Activated T-helper 17 cell treated with anti-CD3 and anti-CD28 coated beads, Interleukin-2, amount 50 U/mL, for 72 hours (primary cell): ENCODE measurements around the gene TRIM46. TPM values are rescaled to one million over a fixed set of nuclear protein-coding genes. Genes with fewer than 3 reads are reported as not detected.
"Not testable (repeated sequence)": the region's sequence is repeated elsewhere in the genome, so short reads cannot be mapped to it uniquely, and the experiment has no call there.

ENCODE experiments used
- ATAC-seq: fragments of 150-1000 bp; cut with Tn5 transposase; replicated peaks from 2 replicates; pipeline ENCODE4 v1.10.0; 2021; ENCODE audit warnings: mild to moderate bottlenecking, moderate library complexity
- H3K27ac Mint-ChIP-seq: one replicate; pipeline ENCODE4 v1.8.0; 2022; ENCODE audit warnings: mixed read lengths
- H3K27me3 Mint-ChIP-seq: one replicate; pipeline ENCODE4 v1.8.0; 2022; ENCODE audit warnings: mixed read lengths
- H3K36me3 Mint-ChIP-seq: one replicate; pipeline ENCODE4 v1.8.0; 2022; ENCODE audit warnings: low read depth, mild to moderate bottlenecking, mixed read lengths
- H3K4me1 Mint-ChIP-seq: one replicate; pipeline ENCODE4 v1.8.0; 2022; ENCODE audit warnings: mixed read lengths
- H3K4me3 Mint-ChIP-seq: one replicate; pipeline ENCODE4 v1.8.0; 2022; ENCODE audit warnings: mild to moderate bottlenecking, mixed read lengths
- H3K9me3 Mint-ChIP-seq: one replicate; pipeline ENCODE4 v1.8.0; 2022; ENCODE audit warnings: mixed read lengths
- total RNA-seq, 2 donors: library from RNA; stranded (reverse); gene quantifications; one replicate each; pipeline ENCODE4 v1.2.3, GENCODE V29; 2022

Gene TRIM46
- total RNA-seq, 2 donors from 2014 or later: 10.6 to 16.6 TPM

DNA sequence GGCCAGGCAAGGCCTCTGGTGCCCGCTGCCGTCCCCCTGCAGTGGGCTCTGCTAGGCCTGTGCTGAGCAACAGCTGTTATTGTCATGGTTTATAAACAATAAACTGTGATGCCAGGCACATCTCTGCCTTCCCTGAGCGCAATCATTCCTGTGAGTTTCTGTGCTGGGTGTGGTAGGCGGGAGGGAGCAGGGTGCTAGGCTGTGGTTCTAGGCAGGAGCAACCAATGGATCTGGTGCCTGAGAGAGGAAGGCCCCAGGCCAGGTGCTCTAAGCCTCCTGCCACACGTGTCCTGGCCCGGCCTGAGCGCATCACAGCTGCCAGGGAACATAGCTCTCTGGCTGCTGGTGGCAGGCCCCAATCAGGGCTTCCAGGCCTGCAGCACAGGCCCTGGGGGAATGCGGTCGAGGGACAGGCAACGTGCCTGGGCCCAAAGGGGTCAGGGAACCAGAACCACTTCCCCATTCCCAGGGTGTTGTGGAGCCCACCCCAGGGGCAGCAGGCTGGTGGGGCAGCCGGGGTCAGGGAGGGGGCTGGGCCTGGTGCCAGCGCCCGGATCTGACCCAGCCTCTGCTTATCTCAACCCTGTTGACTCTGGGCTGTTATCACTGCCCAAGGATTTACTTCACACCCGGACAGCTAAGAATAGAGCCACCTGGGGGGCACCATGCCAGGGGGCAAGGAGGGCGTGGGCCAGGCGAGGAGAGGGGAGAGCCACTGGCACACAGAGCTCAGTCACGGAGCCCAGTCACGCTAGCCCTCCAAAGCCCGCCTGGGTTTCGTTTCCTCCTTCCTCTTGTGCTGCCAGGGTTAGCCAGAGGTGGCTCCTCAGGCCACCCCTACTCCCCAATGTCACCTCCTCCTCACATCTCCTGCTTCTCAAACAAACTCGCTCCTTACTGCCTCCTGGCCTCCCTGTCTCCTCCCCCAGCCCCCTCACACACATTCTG is 11.5 kb downstream of the TRIM46 start:
- no peak for ATAC-seq
- peak overlapping the region; percentile 79 for H3K27ac Mint-ChIP-seq
- peaks cover 16% of the 10 kb centered on the region for H3K4me1 Mint-ChIP-seq
- peaks cover 15% of the 10 kb centered on the region for H3K36me3 Mint-ChIP-seq
- no peak overlapping the region for H3K4me3 Mint-ChIP-seq
- H3K9me3 Mint-ChIP-seq: no peaks in the 10 kb centered on the region
- H3K27me3 Mint-ChIP-seq: no peaks in the 10 kb centered on the region

DNA sequence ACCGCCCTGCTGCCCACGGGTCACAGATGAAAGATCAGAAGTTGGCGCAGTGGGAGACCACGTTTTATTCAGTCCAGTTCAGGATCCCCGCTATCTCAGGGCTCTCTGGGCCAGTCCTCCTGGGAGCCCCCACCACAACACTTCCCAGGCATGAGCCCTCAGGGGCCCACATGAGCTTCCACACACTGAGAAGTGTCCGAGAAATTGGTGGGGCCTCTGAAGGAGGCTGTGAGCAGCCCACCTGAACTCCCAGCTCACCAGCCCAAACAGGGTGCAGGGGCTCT is 12.1 kb downstream of the TRIM46 start:
- peak overlapping the region; percentile 79 for H3K27ac Mint-ChIP-seq
- H3K9me3 Mint-ChIP-seq: no peaks in the 10 kb centered on the region
- no peak for ATAC-seq
- peaks cover 14% of the 10 kb centered on the region for H3K36me3 Mint-ChIP-seq
- peaks cover 16% of the 10 kb centered on the region for H3K4me1 Mint-ChIP-seq
- no peaks in the 10 kb centered on the region for H3K27me3 Mint-ChIP-seq
- no peak overlapping the region for H3K4me3 Mint-ChIP-seq

DNA sequence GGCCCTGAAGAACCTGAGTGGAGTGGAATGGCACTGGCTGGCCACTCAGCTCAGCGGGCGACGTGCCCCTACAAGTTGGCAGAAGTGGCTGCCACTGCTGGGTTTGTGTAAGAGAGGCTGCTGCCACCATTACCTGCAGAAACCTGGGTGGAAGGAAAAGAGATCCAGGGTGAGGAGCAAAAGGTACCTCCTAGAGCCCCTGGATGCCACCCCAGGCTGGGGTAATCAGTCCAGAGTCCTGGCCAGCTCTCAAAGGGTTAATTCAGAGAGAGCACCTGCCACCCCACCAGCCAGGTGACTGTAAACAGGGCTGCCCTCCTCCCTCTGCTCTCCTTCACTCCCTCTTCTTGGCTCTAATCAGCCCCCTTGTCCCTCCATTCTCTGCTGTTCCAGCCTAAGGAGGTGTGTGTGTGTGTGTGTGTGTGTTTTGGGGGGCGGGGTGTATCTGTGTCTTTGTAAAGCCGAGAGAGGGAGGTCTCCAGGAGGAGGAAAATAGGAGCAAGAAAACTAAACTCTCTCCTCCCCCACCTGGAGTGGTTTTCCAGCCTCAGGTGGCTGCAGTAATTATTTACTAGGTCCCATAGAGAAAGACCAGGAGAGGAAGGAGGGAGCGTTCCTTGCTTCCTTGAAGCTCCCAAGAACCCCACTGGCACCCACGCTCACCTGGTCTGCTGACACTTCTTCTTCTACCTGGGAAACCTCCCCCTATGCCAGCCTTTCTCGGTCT is 12.6 kb downstream of the TRIM46 start:
- Mint-ChIP-seq H3K27me3 (no peaks in the 10 kb centered on the region), H3K36me3 (peaks cover 14% of the 10 kb centered on the region)

DNA sequence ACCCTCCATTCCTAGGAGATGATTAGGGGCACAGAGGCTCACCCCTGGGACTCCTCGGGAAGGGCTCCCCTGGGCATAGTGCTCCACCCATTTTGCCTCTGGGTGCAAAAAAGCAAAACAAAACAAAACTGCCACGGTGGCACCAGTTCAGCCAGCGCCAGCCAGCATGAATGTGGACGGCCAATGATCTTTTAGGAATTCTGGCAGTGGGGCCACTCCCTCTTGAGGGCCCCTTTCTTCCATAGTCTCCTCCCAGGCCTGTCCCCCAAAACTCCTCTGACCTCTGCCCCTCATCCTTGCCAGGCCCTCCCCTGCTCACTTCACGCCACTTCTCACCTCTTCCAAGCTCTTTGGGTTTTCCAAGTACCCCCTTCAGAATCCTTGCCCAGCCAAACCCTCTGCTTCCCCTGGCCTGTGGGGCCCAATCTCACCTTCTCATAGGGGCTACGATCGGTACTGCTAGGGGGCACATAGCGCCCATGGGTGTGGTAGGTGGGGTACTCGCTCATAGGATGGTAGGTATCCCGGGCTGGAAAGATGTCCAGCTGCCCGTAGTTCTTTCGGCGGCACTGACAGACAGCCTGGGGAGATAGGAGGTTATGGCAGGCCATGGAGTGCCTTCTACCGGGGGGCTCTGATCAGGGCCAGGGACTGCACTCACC is 13.3 kb downstream of the TRIM46 start:
- Mint-ChIP-seq H3K36me3 (peaks cover 14% of the 10 kb centered on the region), H3K27me3 (no peaks in the 10 kb centered on the region), H3K27ac (peak overlapping the region; percentile 16), H3K4me1 (peaks cover 17% of the 10 kb centered on the region), H3K9me3 (no peaks in the 10 kb centered on the region), H3K4me3 (no peak overlapping the region)
- ATAC-seq: no peak

More for the DNA sequence above, 12.6 kb downstream of the TRIM46 start:
- peak; percentile 17 for ATAC-seq
- Mint-ChIP-seq H3K4me1 (peaks cover 16% of the 10 kb centered on the region), H3K9me3 (no peaks in the 10 kb centered on the region), H3K27ac (no peak overlapping the region), H3K4me3 (no peak overlapping the region)

DNA sequence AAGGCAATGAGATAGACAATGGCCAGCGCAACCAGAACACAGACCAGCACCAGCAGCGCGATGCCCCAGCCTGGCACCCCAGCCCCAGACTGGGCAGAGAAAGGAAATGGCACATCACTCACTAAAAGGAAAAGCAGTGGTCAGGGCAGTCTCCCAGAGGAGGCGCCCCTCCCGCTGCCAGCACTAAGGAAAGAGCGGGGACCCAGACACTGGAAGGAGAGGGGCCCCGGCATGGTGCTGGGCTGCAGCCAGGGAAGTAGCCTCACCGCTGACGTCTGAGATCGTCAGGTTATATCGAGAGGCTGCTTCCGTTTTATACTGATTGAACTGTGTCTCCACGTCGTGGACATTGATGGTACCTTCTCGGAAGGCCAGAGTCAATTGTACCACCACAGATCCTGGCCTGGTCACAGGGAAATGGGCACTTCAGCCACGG is 13.8 kb downstream of the TRIM46 start:
- Mint-ChIP-seq H3K36me3 (peaks cover 12% of the 10 kb centered on the region), H3K27me3 (no peaks in the 10 kb centered on the region), H3K27ac (peak overlapping the region; percentile 16), H3K4me1 (peaks cover 23% of the 10 kb centered on the region), H3K9me3 (no peaks in the 10 kb centered on the region), H3K4me3 (no peak overlapping the region)
- no peak for ATAC-seq

DNA sequence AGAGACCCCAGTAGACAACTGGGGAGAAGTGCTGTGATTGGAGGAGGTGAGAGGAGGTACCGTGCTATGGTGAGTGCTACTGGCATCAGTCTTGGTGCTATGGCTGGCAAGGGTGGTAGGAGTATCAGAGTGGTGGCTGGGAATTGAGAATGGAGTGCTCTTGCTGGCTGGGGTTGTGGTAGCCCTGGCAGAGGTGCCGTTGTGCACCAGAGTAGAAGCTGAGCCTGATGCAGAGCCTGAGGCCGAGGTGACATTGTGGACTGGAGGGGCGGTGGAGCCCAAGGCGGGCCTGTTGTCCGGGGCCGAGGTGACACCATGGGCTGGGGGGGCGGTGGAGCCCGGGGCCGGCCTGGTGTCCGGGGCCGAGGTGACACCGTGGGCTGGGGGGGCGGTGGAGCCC is 14.6 kb downstream of the TRIM46 start:
- ATAC-seq: no peak
- Mint-ChIP-seq H3K27me3 (no peaks in the 10 kb centered on the region), H3K36me3 (peaks cover 5% of the 10 kb centered on the region), H3K4me1 (peaks cover 25% of the 10 kb centered on the region), H3K9me3 (no peaks in the 10 kb centered on the region), H3K4me3 (peak overlapping the region; percentile 22), H3K27ac (peak overlapping the region; percentile 88)

DNA sequence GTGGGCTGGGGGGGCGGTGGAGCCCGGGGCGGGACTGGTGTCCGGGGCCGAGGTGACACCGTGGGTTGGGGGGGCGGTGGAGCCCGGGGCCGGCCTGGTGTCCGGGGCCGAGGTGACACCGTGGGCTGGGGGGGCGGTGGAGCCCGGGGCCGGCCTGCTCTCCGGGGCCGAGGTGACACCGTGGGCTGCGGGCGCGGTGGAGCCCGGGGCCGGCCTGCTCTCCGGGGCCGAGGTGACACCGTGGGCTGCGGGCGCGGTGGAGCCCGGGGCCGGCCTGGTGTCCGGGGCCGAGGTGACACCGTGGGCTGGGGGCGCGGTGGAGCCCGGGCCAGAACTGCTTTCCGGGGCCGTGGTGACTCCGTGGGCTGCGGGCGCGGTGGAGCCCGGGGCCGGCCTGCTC is 16.3 kb downstream of the TRIM46 start:
- not testable (repeated sequence) for H3K4me3 Mint-ChIP-seq, H3K27me3 Mint-ChIP-seq, H3K27ac Mint-ChIP-seq, ATAC-seq, H3K9me3 Mint-ChIP-seq
- H3K4me1 Mint-ChIP-seq: peaks cover 27% of the 10 kb centered on the region
- H3K36me3 Mint-ChIP-seq: peaks cover 16% of the 10 kb centered on the region

DNA sequence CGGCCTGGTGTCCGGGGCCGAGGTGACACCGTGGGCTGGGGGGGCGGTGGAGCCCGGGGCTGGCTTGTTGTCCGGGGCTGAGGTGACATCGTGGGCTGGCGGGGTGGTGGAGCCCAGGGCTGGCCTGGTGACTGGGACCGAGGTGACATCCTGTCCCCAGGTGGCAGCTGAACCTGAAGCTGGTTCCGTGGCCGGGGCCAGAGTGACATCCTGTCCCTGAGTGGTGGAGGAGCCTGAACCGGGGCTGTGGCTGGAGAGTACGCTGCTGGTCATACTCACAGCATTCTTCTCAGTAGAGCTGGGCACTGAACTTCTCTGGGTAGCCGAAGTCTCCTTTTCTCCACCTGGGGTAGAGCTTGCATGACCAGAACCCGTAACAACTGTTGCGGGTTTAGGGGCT is 18.3 kb downstream of the TRIM46 start:
- Mint-ChIP-seq H3K36me3 (peaks cover 26% of the 10 kb centered on the region), H3K27me3 (no peaks in the 10 kb centered on the region), H3K9me3 (no peaks in the 10 kb centered on the region), H3K4me1 (peaks cover 26% of the 10 kb centered on the region), H3K4me3 (peak overlapping the region; percentile 98), H3K27ac (peak overlapping the region; percentile 99)
- no peak for ATAC-seq

DNA sequence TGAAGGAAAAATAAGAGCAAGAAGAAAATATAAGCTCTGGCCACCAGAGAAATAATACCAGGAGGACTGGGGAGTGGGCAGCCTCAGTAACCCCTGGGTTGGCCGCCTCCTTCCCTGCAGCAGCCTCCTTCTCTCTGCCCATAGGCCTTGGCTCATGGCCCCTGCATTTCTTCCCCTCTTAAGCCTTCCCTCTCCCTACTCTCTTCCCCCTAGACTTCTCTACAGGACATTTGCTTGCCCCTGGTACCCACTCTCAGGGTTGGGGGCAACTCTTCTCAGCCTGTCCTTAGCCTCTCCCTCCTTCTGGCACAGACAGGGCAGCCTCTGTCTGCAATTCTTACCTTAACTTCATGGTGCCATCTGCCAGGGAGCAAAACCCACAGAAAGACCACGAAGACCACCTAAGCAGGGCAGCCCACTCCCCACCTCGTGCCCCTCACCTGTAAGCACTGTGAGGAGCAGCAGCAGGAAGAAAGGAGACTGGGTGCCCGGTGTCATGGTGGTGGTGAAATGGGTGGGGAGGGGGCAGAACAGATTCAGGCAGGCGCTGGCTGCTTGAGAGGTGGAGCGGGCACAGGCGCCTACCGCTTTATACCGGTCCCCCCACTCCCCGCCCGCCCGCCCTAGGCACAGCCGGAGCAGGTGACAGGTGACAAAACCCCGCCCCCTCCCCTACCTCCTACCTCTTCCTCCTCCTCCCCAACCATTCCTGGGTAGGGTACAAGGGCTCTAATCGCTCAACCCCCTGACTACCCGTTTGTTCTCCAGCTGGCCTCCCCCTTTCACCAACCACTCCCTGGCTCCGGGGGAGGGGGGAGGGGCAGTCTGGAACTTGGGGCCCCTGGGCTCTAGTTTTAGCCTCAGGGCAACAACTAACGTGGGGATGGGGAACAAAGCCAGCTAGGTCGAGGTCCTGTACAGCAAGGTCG is 19.0 kb downstream of the TRIM46 start:
- peak; percentile 7 for ATAC-seq

DNA sequence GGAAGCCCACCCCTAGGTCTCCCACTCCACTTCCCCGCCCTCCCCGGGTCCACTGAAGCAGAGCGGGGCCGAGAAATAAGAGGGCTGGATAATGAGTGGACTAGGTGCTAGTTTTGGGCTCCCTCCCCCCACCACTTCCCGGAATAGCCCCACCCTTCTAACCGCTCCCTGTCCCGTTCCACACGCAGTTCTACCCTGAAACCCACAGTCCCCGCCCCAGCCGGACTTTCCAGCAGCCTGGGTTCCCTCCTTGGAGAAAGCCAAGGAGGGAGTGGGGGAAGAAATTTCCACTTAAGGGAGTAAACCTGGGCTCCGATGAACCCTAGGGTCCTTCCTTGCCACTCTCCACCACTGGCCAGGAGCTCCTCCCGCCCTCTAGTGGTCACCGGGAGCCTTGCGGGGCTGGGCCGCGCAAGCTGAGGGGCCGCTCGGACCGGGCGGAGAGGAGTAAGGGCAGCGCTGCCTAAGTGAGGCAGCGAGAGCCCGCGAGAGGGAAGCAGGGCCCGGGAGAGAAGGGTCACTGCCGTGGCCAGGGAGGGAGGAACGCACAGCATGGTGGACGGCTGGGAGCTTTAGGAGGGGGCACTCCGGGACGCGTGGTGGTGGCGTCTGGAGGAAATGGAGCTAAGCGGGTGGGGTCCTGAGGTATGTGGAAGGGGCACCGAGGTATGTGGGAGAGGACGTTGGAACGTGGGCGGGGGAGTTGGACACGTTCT is 19.8 kb downstream of the TRIM46 start:
- Mint-ChIP-seq H3K27ac (peak overlapping the region; percentile 99), H3K4me3 (peak overlapping the region; percentile 98), H3K4me1 (peaks cover 16% of the 10 kb centered on the region), H3K36me3 (peaks cover 30% of the 10 kb centered on the region), H3K9me3 (no peaks in the 10 kb centered on the region), H3K27me3 (no peaks in the 10 kb centered on the region)
- ATAC-seq: peak; percentile 69

More for the DNA sequence above, 19.0 kb downstream of the TRIM46 start:
- Mint-ChIP-seq H3K36me3 (peaks cover 30% of the 10 kb centered on the region), H3K4me1 (peaks cover 22% of the 10 kb centered on the region), H3K9me3 (no peaks in the 10 kb centered on the region), H3K4me3 (peak overlapping the region; percentile 98), H3K27me3 (no peaks in the 10 kb centered on the region), H3K27ac (peak overlapping the region; percentile 99)

DNA sequence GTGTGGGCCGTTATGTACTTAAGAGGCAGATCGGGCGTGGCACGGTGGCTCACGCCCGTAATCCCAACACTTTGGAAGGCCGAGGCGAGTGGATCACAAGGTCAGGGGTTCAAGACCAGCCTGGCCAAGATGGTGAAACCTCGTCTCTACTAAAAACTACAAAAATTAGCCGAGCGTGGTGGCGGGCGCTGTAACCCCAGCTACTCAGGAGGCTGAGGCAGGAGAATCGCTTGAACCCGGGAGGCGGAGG is 20.3 kb downstream of the TRIM46 start:
- not testable (repeated sequence) for H3K9me3 Mint-ChIP-seq, ATAC-seq, H3K27me3 Mint-ChIP-seq
- Mint-ChIP-seq H3K36me3 (peaks cover 30% of the 10 kb centered on the region), H3K4me1 (peaks cover 16% of the 10 kb centered on the region), H3K4me3 (peak overlapping the region; percentile 98), H3K27ac (peak overlapping the region; percentile 99)

DNA sequence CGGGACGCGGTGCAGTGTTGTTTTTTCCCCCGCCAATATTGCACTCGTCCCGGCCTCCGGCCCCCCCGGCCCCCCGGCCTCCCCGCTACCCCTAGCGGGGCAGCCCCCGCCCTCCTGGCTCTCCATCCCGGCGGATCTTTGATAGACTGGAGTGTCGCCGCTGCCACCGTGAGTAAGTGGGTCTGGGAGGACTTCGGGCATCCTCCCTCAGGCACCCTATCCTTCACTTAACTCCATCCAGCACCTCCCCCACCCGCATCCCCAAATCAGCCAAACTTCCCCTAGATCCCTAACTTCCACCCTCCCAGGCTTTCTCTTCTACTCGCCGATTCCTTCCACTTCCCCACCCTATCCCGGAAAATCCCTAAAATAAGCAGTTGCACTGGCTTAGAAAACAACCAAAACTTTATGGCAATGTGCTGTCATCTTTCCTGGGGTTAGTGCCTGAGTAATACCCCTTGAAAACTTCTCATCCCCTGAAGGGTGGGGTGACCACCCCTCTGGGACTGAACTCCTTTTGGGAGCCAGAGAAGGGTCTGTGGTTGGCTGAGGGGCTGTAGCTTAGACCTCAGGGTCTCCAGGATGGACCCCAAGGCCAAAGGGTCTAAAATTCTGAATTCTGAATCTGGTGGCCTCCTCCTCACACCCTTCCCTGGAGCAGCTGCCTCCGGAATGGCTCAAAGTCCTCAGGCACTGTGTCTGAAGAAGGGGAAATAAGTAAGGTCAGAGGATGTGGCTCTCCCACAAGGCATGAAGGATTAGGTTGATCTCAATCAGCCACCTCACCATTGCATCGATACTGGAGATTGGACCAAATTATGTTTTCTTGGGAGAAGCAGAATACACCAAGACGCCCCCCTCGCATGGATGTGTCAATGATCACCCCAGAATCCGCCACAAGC is 21.8 kb downstream of the TRIM46 start:
- Mint-ChIP-seq H3K9me3 (no peaks in the 10 kb centered on the region), H3K4me1 (peaks cover 16% of the 10 kb centered on the region), H3K36me3 (peaks cover 30% of the 10 kb centered on the region), H3K27me3 (no peaks in the 10 kb centered on the region), H3K4me3 (peak overlapping the region; percentile 98), H3K27ac (peak overlapping the region; percentile 99)
- ATAC-seq: no peak
